ENCODE results near the gene AP2A1. TPM values are rescaled to one million over a fixed set of nuclear protein-coding genes. Genes with fewer than 3 reads are reported as not detected.

AP2A1 gene
- total RNA-seq, 1 experiment from 2014 or later: 72.1 TPM

GRCh38 chr19:49829721-49830120 lies 62.9 kb downstream of the AP2A1 start:
- intact Hi-C loops (cut with micrococcal nuclease; ENCODE audit: unreplicated experiment) (no loop called here), in situ Hi-C loops (cut with HindIII; ENCODE audit: low pct_unique_long_range_greater_than_20kb, low sequenced_read_pairs) (no loop called here)
- H3K4me1 ChIP-seq (ENCODE audit: control insufficient read depth, insufficient read depth, low read length): no peaks in the 10 kb centered on the region
- no peak overlapping the region for H3K27ac ChIP-seq (ENCODE audit: low read length)
- no peak for TF ChIP-seq CTCF (IDR thresholded peaks at IDR 0.05)
- no peak for TF ChIP-seq TCF7L2 (IDR thresholded peaks at IDR 0.05; ENCODE audit: low read depth, low read length)
- no peak for TF ChIP-seq POLR2AphosphoS5 (IDR thresholded peaks at IDR 0.05; ENCODE audit: low read depth, low read length)
- TF ChIP-seq SIN3A (IDR thresholded peaks at IDR 0.05; ENCODE audit: borderline replicate concordance, insufficient read depth, low read depth, low read length): no peak
- TF ChIP-seq REST (IDR thresholded peaks at IDR 0.05; ENCODE audit: insufficient read depth in 1 of 2, low read depth in 2 of 2, low read length in 1 of 2): no peak
- DNase-seq (ENCODE audit: low read depth, low spot score) (no peak), ATAC-seq (no peak)
- ChIA-PET CTCF (no interaction called here), POLR2A (no interaction called here)
- no peak overlapping the region for H3K4me3 ChIP-seq (ENCODE audit: low read depth in 2 of 2, low read length in 2 of 2)
- H3K36me3 ChIP-seq (ENCODE audit: control insufficient read depth, insufficient read depth, low read length): no peaks in the 10 kb centered on the region; the same call in 1 of the 2 replicates
- no peaks in the 10 kb centered on the region for H3K9me3 ChIP-seq (ENCODE audit: control insufficient read depth, insufficient read depth, low read depth, low read length)
- no peaks in the 10 kb centered on the region for H3K27me3 ChIP-seq (ENCODE audit: control insufficient read depth, insufficient read depth, low read length)
- BruUV-seq (replicated peaks): no TSS peak

GRCh38 chr19:49830766-49831165 lies 64.0 kb downstream of the AP2A1 start:
- Histone ChIP-seq H3K4me1 (ENCODE audit: control insufficient read depth, insufficient read depth, low read length) (no peaks in the 10 kb centered on the region), H3K4me3 (ENCODE audit: low read depth in 2 of 2, low read length in 2 of 2) (no peak overlapping the region), H3K9me3 (ENCODE audit: control insufficient read depth, insufficient read depth, low read depth, low read length) (no peaks in the 10 kb centered on the region), H3K27me3 (ENCODE audit: control insufficient read depth, insufficient read depth, low read length) (no peaks in the 10 kb centered on the region), H3K36me3 (ENCODE audit: control insufficient read depth, insufficient read depth, low read length) (no peaks in the 10 kb centered on the region; the same call in 1 of the 2 replicates), H3K27ac (ENCODE audit: low read length) (no peak overlapping the region)
- no peak for ATAC-seq
- intact Hi-C loops (cut with micrococcal nuclease; ENCODE audit: unreplicated experiment) (no loop called here), in situ Hi-C loops (cut with HindIII; ENCODE audit: low pct_unique_long_range_greater_than_20kb, low sequenced_read_pairs) (no loop called here)
- no TSS peak for BruUV-seq (replicated peaks)
- TF ChIP-seq TCF7L2 (IDR thresholded peaks at IDR 0.05; ENCODE audit: low read depth, low read length) (no peak), REST (IDR thresholded peaks at IDR 0.05; ENCODE audit: insufficient read depth in 1 of 2, low read depth in 2 of 2, low read length in 1 of 2) (no peak), CTCF (IDR thresholded peaks at IDR 0.05) (no peak), POLR2AphosphoS5 (IDR thresholded peaks at IDR 0.05; ENCODE audit: low read depth, low read length) (no peak), SIN3A (IDR thresholded peaks at IDR 0.05; ENCODE audit: borderline replicate concordance, insufficient read depth, low read depth, low read length) (no peak)
- POLR2A ChIA-PET: no interaction called here
- no peak for DNase-seq (ENCODE audit: low read depth, low spot score)
- CTCF ChIA-PET: no interaction called here

All from Panc1 (cell line).